Measurements from ENCODE around the gene RGS7BP.

GRCh38 chr5:64518793-64519192 lies 13.0 kb downstream of the RGS7BP start:
- TF ChIP-seq SP1 (CRISPR knock-in tag; conservative IDR thresholded peaks at IDR 0.05) = no peak
- TF ChIP-seq, protein P1, sequence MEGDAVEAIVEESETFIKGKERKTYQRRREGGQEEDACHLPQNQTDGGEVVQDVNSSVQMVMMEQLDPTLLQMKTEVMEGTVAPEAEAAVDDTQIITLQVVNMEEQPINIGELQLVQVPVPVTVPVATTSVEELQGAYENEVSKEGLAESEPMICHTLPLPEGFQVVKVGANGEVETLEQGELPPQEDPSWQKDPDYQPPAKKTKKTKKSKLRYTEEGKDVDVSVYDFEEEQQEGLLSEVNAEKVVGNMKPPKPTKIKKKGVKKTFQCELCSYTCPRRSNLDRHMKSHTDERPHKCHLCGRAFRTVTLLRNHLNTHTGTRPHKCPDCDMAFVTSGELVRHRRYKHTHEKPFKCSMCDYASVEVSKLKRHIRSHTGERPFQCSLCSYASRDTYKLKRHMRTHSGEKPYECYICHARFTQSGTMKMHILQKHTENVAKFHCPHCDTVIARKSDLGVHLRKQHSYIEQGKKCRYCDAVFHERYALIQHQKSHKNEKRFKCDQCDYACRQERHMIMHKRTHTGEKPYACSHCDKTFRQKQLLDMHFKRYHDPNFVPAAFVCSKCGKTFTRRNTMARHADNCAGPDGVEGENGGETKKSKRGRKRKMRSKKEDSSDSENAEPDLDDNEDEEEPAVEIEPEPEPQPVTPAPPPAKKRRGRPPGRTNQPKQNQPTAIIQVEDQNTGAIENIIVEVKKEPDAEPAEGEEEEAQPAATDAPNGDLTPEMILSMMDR (IDR thresholded peaks at IDR 0.05) = no peak
- no peak for TF ChIP-seq ETV6 (CRISPR knock-in tag; IDR thresholded peaks at IDR 0.05)
- TF ChIP-seq ELF4 (CRISPR knock-in tag; IDR thresholded peaks at IDR 0.05; ENCODE audit: low read depth) = no peak
- no peak for TF ChIP-seq STAT6 (CRISPR knock-in tag; conservative IDR thresholded peaks at IDR 0.05; ENCODE audit: low read depth)
- TF ChIP-seq IRF2 (CRISPR knock-in tag; IDR thresholded peaks at IDR 0.05; ENCODE audit: borderline replicate concordance, low read depth) = no peak
- TF ChIP-seq, protein P2, sequence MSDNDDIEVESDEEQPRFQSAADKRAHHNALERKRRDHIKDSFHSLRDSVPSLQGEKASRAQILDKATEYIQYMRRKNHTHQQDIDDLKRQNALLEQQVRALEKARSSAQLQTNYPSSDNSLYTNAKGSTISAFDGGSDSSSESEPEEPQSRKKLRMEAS (CRISPR knock-in tag; IDR thresholded peaks at IDR 0.05) = no peak
- TF ChIP-seq ZNF138 (CRISPR knock-in tag; conservative IDR thresholded peaks at IDR 0.05) = no peak
- TF ChIP-seq NR2C2 (CRISPR knock-in tag; IDR thresholded peaks at IDR 0.05) = no peak
- TF ChIP-seq E2F4 (CRISPR knock-in tag; IDR thresholded peaks at IDR 0.05; ENCODE audit: borderline replicate concordance, low read depth) = no peak
- no peak for TF ChIP-seq ATF1 (CRISPR knock-in tag; IDR thresholded peaks at IDR 0.05)
- no peak for TF ChIP-seq HMGXB4 (CRISPR knock-in tag; IDR thresholded peaks at IDR 0.05)

Data from WTC11 (cell line).